Upper lobe of right lung (tissue), 1 donor: ENCODE data around the gene CYBC1. TPM values are rescaled to one million over a fixed set of nuclear protein-coding genes. Genes with fewer than 3 reads are reported as not detected.
A peak's percentile ranks its signal among the peaks of the same experiment; 100 is the strongest.

ENCODE experiments used
- ATAC-seq: fragments of 200-7000 bp; cut with Tn5 transposase; one replicate; pipeline ENCODE4 v1.9.1; 2020; ENCODE audit warnings: mild to moderate bottlenecking, moderate library complexity
- DNase-seq: peaks from one replicate; pipeline ENCODE4 v3.0.0-alpha.2; 2020
- H3K27ac ChIP-seq: fragments of 200-600 bp; one replicate; pipeline ENCODE4 v1.8.0; 2022
- H3K27me3 ChIP-seq: fragments of 200-600 bp; one replicate; pipeline ENCODE4 v1.8.0; 2022; ENCODE audit warnings: mild to moderate bottlenecking
- H3K36me3 ChIP-seq: fragments of 200-600 bp; one replicate; pipeline ENCODE4 v1.8.0; 2022
- H3K4me1 ChIP-seq: fragments of 200-600 bp; one replicate; pipeline ENCODE4 v1.8.0; 2022
- H3K4me3 ChIP-seq: fragments of 200-600 bp; one replicate; pipeline ENCODE4 v1.8.0; 2022; ENCODE audit warnings: mild to moderate bottlenecking
- H3K9me3 ChIP-seq: fragments of 200-600 bp; one replicate; pipeline ENCODE4 v1.8.0; 2022
- intact Hi-C: fragments of 100-400 bp; cut with DNase I; formaldehyde crosslinking; loops from one replicate; pipeline ENCODE4 v1.11.0; 2022
- total RNA-seq: library from RNA; stranded (reverse); fragmentation: NEBNext Ultra II Directional; extraction: Animal tissue kit (Norgen Biotek cat#: 25700); gene quantifications from one replicate; pipeline ENCODE4 v1.2.1, GENCODE V29; 2021
- TF ChIP-seq, protein P1 (sequence below): fragments of 200-600 bp; IDR thresholded peaks from one replicate; pipeline ENCODE4 v1.8.0; 2022; ENCODE audit warnings: antibody characterized with exemption
- donor health status: DM: no; HTN: yes; CAD: no; lungs with severe emphysema.

Gene CYBC1
- total RNA-seq, 1 donor from 2014 or later, result 120 TPM

DNA sequence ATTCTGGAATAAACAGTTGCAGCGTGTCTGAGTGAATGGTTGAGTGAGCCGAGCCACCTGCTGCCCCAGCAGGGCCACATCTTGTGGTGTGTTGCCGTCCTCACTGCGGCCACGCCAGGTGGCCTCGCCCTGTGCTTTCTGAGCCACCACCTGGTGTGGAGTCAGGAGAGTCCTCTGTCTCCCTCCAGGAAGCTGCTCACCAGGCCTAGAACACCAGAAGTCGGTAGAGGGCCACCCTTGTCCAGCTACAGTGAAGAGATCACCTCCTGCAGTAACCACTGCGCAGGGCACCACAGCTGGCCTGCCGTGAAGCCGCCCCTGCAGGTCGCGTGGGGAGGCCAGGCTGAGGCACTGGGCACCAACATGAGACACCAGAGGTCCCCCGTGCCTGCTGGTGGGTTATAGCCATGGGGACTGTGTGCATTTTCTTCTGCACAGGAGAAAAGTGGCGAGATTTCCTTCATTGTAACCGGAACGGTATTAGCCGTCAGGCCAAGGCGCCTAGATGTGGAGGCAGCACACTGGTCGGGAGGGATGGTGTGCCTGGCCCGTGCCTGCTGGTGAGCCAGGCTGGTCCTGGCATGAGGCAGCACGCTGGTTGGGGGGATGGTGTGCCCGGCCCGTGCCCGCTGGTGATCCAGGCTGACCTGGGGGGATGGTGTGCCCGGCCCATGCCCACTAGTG is 40.1 kb upstream of the CYBC1 start:
- ATAC-seq (no peak), DNase-seq (no peak)
- no peaks in the 10 kb centered on the region for H3K27me3 ChIP-seq
- no peak overlapping the region for H3K4me3 ChIP-seq
- no peak overlapping the region for H3K27ac ChIP-seq
- H3K9me3 ChIP-seq, result no peaks in the 10 kb centered on the region
- H3K4me1 ChIP-seq, result peaks cover 3% of the 10 kb centered on the region
- TF ChIP-seq, protein P1, sequence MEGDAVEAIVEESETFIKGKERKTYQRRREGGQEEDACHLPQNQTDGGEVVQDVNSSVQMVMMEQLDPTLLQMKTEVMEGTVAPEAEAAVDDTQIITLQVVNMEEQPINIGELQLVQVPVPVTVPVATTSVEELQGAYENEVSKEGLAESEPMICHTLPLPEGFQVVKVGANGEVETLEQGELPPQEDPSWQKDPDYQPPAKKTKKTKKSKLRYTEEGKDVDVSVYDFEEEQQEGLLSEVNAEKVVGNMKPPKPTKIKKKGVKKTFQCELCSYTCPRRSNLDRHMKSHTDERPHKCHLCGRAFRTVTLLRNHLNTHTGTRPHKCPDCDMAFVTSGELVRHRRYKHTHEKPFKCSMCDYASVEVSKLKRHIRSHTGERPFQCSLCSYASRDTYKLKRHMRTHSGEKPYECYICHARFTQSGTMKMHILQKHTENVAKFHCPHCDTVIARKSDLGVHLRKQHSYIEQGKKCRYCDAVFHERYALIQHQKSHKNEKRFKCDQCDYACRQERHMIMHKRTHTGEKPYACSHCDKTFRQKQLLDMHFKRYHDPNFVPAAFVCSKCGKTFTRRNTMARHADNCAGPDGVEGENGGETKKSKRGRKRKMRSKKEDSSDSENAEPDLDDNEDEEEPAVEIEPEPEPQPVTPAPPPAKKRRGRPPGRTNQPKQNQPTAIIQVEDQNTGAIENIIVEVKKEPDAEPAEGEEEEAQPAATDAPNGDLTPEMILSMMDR, result no peak
- intact Hi-C loops, result no loop called here
- H3K36me3 ChIP-seq, result peaks cover 28% of the 10 kb centered on the region

DNA sequence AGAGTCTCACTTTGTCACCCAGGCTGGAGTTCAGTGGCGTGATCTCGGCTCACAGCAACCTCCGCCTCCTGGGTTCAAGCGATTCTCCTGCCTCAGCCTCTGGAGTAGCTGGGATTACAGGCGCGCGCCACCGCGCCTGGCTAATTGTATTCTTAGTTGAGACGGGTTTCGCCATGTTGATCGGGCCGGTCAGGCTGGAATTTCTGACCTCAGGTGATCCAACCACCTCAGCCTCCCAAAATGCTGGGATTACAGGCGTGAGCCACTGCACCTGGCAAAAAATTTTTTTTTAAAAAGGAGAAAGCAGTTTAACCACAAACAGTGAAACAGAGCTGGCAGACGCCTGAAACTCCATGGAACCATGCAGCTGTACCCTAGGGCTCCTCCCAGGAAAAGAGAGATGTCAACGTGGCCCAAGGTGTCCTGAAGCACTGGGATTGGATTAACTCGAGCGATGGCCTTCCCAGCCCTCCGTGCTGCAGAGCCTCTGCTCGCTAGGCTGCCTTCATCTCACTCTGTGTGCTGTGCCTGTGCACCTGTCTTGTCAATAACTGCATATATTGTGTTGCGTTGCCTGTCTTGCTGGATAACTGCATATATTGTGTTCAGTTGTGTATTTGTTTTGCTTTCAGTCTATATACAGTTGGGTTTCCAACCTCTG is 39.4 kb upstream of the CYBC1 start:
- H3K27ac ChIP-seq, result no peak overlapping the region
- no peaks in the 10 kb centered on the region for H3K27me3 ChIP-seq
- TF ChIP-seq, protein P1, result no peak
- ATAC-seq (no peak), DNase-seq (no peak)
- no peak overlapping the region for H3K4me3 ChIP-seq
- intact Hi-C loops, result no loop called here
- H3K9me3 ChIP-seq, result no peaks in the 10 kb centered on the region
- peaks cover 3% of the 10 kb centered on the region for H3K4me1 ChIP-seq
- peaks cover 35% of the 10 kb centered on the region for H3K36me3 ChIP-seq

DNA sequence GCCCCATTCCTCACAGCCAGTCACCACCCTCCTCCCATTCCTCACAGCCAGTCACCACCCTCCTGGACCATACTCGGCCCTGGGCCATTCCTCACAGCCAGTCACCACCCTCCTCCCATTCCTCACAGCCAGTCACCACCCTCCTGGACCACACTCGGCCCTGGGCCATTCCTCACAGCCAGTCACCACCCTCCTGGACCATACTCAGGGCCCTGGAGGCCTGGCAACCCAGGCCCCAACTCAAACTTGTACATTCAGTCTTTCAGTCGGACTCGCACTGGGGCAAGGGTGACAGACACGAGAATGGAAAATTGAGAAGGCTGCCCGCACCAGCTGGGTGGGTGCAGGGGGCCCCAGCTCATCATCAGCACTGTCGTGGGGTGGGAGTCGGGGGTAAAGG is 38.6 kb upstream of the CYBC1 start:
- no peaks in the 10 kb centered on the region for H3K27me3 ChIP-seq
- H3K4me3 ChIP-seq, result no peak overlapping the region
- intact Hi-C loops, result no loop called here
- no peak for DNase-seq
- H3K9me3 ChIP-seq, result no peaks in the 10 kb centered on the region
- H3K36me3 ChIP-seq, result peaks cover 44% of the 10 kb centered on the region
- TF ChIP-seq, protein P1, result no peak
- H3K27ac ChIP-seq, result no peak overlapping the region
- ATAC-seq, result peak; percentile 11
- peaks cover 3% of the 10 kb centered on the region for H3K4me1 ChIP-seq

DNA sequence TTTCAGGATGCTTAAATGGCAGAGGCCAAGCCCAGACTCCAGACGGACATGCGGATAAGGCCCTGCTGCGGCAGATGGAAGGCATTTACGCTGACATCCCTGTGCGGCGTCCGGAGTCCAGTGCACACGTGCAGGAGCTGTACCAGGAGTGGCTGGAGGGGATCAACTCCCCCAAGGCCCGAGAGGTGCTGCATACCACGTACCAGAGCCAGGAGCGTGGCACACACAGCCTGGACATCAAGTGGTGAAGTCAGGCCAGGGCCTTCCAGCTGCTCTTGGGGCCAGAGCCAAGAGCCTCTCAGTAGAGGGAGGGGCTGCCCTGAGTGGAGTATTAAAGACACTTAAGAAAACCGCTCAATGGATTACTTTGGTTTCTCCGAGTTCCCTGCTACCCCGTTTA is 37.4 kb upstream of the CYBC1 start:
- Histone ChIP-seq H3K9me3 (no peaks in the 10 kb centered on the region), H3K27ac (no peak overlapping the region), H3K4me1 (peaks cover 3% of the 10 kb centered on the region), H3K4me3 (no peak overlapping the region), H3K27me3 (no peaks in the 10 kb centered on the region), H3K36me3 (peaks cover 55% of the 10 kb centered on the region)
- intact Hi-C loops, result no loop called here
- TF ChIP-seq, protein P1, result no peak
- peak; percentile 83 for DNase-seq
- ATAC-seq, result peak; percentile 84

DNA sequence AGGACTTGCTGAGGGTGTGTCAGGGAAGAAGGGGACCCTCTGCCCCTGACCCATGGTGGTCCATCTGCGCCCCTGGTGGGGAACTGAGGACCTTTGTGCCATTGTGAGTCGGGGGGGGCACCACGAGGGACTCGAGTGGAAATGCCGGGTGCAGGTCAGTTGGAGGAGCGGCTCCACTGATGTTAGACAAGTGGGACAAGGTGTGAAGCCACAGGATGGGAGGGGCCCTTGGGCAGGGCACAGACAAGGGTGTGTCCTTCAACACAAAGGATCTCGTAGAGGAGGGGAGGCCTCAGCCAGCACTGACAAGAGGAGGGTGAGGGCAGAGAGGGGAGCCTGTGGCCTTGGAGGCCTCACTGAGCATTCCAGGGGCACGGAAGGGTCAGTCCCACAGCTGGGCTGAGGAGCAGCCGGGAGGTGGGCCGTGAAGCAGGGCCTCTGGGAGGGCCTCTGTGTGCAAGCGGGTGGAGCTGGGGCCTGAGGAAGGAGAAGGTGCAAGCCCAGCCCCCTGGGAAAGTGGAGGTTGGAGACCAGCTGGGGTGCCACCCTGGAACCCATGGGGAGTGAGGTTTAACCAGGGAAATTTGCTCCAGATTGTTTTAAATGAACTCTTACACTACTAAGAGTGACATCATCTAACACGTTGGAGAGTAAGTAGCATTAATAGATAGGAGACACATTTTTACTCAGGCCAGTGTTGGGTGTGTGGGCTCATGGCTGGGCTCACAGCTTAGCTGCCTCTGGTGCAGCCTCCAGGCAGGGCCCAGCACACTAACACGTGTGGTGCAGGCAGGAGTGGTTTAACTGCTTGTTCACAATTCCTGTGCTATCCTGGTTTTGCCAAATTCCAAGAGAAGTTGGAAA is 35.9 kb upstream of the CYBC1 start:
- peaks cover 69% of the 10 kb centered on the region for H3K36me3 ChIP-seq
- ATAC-seq, result no peak

More for the DNA sequence above, 35.9 kb upstream of the CYBC1 start:
- intact Hi-C loops, result no loop called here
- Histone ChIP-seq H3K9me3 (no peaks in the 10 kb centered on the region), H3K4me3 (no peak overlapping the region), H3K4me1 (peaks cover 3% of the 10 kb centered on the region), H3K27me3 (no peaks in the 10 kb centered on the region), H3K27ac (no peak overlapping the region)
- DNase-seq, result no peak
- TF ChIP-seq, protein P1, result no peak
